Measurements from ENCODE around the gene MSH4. TPM values are rescaled to one million over a fixed set of nuclear protein-coding genes. Genes with fewer than 3 reads are reported as not detected.
"Not testable (repeated sequence)": the region's sequence is repeated elsewhere in the genome, so short reads cannot be mapped to it uniquely, and the experiment has no call there.

The MSH4 gene
- total and polyA plus RNA-seq, 12 donors, result 0.07 to 0.33 (median 0.22) TPM; not detected in 2

DNA sequence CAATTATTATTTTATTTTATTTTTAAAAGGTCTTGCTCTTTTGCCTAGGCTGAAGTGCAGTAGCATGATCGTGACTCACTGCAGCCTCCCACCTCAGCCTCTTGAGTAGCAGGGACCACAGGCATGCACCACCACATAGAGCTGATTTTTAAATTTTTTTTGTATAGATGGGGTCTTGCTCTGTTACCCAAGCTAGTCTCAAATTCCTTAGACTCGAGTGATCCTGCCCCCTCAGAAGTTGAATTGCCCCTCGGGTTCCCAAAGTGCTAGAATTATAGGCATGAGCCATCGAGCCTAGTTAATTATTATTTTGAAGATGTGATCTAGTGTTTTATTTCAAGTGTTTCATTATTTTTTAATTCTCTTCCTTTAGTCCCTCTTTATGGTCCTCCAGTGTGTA, 12.2 kb downstream of the MSH4 start:
- Histone ChIP-seq H3K36me3 (replicated peaks in 1 of 2) (no peaks in the 10 kb centered on the region), H3K27me3 (no peaks in the 10 kb centered on the region), H3K9me3 (replicated peaks in 1 of 3) (no peaks in the 10 kb centered on the region), H3K4me1 (replicated peaks in 1 of 2) (no peaks in the 10 kb centered on the region), H3K27ac (no peak overlapping the region), H3K4me3 (no peak overlapping the region)
- no peak for DNase-seq
- WGBS, 4 donors, result 86 to 95% (median 88%) methylated on average over 4 of the region's 4 CpGs
- intact Hi-C loops (cut with DNase I), result no loop called here
- TF ChIP-seq, protein P1, sequence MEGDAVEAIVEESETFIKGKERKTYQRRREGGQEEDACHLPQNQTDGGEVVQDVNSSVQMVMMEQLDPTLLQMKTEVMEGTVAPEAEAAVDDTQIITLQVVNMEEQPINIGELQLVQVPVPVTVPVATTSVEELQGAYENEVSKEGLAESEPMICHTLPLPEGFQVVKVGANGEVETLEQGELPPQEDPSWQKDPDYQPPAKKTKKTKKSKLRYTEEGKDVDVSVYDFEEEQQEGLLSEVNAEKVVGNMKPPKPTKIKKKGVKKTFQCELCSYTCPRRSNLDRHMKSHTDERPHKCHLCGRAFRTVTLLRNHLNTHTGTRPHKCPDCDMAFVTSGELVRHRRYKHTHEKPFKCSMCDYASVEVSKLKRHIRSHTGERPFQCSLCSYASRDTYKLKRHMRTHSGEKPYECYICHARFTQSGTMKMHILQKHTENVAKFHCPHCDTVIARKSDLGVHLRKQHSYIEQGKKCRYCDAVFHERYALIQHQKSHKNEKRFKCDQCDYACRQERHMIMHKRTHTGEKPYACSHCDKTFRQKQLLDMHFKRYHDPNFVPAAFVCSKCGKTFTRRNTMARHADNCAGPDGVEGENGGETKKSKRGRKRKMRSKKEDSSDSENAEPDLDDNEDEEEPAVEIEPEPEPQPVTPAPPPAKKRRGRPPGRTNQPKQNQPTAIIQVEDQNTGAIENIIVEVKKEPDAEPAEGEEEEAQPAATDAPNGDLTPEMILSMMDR (IDR thresholded peaks at IDR 0.05), result no peak
- no peak for TF ChIP-seq POLR2A (IDR thresholded peaks at IDR 0.05)

DNA sequence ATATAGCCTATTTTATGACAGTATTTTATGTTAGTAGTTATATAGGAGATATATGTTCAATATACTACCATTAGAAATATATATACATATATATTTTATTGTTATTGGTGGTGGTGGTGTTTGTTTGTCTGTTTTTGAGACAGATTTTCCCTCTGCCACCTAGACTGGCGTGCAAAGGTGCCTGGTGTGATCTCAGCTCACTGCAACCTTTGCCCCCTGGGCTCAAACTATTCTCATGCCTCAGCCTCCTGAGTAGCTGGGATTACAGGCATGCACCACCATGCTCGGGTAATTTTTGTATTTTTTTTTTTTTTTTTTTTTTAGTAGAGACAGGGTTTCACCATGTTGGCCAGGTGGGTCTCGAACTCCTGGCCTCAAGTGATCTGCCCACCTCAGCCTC, 13.4 kb downstream of the MSH4 start:
- DNase-seq; intact Hi-C loops (cut with DNase I); H3K36me3 ChIP-seq (replicated peaks in 1 of 2); H3K27ac ChIP-seq; H3K27me3 ChIP-seq; H3K4me3 ChIP-seq; H3K4me1 ChIP-seq (replicated peaks in 1 of 2); H3K9me3 ChIP-seq (replicated peaks in 1 of 3): not testable (repeated sequence)
- 82 to 99% (median 88%) methylated on average over 3 of the region's 3 CpGs for WGBS, 4 donors

DNA sequence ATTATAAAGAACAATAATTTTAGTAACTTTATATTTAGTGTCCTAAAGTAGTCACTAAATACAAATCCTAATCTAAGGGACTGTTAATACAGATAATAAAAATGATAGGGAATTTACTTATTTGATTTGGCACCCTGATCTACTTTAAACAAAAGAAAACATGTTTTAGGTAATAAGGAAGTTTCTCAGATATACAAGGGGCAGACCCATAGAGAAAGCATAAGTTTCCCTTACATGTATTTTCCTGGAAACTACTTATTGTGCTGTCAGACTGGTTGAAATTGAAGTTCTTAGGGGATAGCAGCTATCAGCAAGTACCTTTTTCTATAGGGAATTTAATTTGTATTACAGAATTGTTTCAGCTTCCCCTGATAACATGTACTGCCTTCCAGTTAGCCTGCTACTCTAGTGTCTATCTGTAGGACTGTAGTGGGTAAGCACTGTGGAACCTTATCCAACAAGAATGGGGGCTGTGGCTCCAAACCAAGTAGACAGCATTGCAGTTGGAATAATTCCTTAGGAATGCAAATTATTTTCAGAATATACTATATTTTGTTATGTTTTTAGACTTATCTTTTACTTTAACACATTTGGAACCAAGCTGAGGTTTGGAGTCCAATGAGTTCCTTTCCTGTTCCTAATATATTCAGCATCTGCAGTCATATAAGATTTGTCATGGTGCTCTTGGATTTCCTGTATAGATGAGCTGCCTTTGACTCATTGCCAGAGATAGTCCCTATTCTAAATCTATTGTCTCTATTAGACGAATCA, 14.7 kb downstream of the MSH4 start:
- intact Hi-C loops (cut with DNase I), result no loop called here
- no peaks in the 10 kb centered on the region for H3K27me3 ChIP-seq
- no peak for DNase-seq
- H3K4me3 ChIP-seq, result no peak overlapping the region
- TF ChIP-seq, protein P1 (IDR thresholded peaks at IDR 0.05), result no peak
- TF ChIP-seq POLR2A (IDR thresholded peaks at IDR 0.05), result no peak
- no peaks in the 10 kb centered on the region for H3K36me3 ChIP-seq (replicated peaks in 1 of 2)
- 67 to 75% (median 69%) methylated on average over 1 of the region's 1 CpG for WGBS, 4 donors
- H3K27ac ChIP-seq, result no peak overlapping the region
- H3K4me1 ChIP-seq (replicated peaks in 1 of 2), result no peaks in the 10 kb centered on the region
- no peaks in the 10 kb centered on the region for H3K9me3 ChIP-seq (replicated peaks in 1 of 3)

DNA sequence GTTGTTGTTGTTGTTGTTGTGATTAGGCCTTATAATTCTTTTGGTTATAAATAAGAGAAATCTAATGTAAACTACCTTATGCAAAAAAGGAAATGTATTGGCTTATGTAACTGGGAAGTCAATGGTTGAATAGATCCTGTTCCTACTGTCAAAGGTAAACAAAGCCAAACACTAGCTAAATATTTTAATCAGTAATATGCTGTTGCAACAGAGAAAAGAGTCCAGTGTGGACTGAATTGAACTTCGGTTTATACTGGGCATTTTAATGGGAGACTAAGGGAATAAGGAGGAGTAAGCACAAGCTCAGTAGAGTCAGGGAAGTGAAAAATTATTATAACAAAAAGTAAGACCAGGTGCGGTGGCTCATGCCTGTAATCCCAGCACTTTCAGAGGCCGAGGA, 15.4 kb downstream of the MSH4 start:
- DNase-seq, result no peak
- H3K36me3 ChIP-seq (replicated peaks in 1 of 2), result no peaks in the 10 kb centered on the region
- no peak for TF ChIP-seq POLR2A (IDR thresholded peaks at IDR 0.05)
- TF ChIP-seq, protein P1 (IDR thresholded peaks at IDR 0.05), result no peak
- intact Hi-C loops (cut with DNase I), result no loop called here
- H3K27ac ChIP-seq, result no peak overlapping the region
- no peak overlapping the region for H3K4me3 ChIP-seq
- no peaks in the 10 kb centered on the region for H3K9me3 ChIP-seq (replicated peaks in 1 of 3)
- WGBS, 4 donors, result 74 to 96% (median 87%) methylated on average over 3 of the region's 3 CpGs
- no peaks in the 10 kb centered on the region for H3K4me1 ChIP-seq (replicated peaks in 1 of 2)
- H3K27me3 ChIP-seq, result no peaks in the 10 kb centered on the region

DNA sequence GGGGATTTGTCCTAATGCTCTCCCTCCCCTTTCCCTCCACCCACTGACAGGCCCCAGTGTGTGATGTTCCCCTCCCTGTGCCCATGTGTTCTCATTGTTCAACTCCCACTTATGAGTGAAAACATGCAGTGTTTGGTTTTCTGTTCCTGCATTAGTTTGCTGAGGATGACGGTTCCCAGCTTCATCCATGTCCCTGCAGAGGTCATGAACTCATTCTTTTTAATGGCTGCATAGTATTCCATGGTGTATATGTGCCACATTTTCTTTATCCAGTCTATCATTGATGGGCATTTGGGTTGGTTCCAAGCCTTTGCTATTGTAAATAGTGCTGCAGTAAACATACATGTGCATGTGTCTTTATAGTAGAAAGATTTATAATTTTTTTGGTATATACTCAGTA, 26.9 kb downstream of the MSH4 start:
- H3K4me3 ChIP-seq; H3K27ac ChIP-seq; H3K27me3 ChIP-seq; H3K36me3 ChIP-seq (replicated peaks in 1 of 2); H3K9me3 ChIP-seq (replicated peaks in 1 of 3); H3K4me1 ChIP-seq (replicated peaks in 1 of 2); intact Hi-C loops (cut with DNase I); DNase-seq: not testable (repeated sequence)
- WGBS, 4 donors, result 48 to 85% (median 72%) methylated on average over 1 of the region's 1 CpG
